Neural cell (in vitro differentiated cells): ENCODE measurements around the gene CHD9NB. TPM values are rescaled to one million over a fixed set of nuclear protein-coding genes. Genes with fewer than 3 reads are reported as not detected.

ENCODE experiments used
- H2AFZ ChIP-seq: fragments of 200-600, 300-800 bp; sonication (generic), shearing (Covaris generic); 2 replicates; pipeline ENCODE4 v1.6.0; 2014; ENCODE audit warnings: low read depth, mild to moderate bottlenecking, antibody characterized with exemption, low read length, moderate library complexity
- H3F3A ChIP-seq: fragments of 200-600 bp; shearing (Covaris generic); 2 replicates; pipeline ENCODE4 v1.6.1; 2016; ENCODE audit warnings: mild to moderate bottlenecking, moderate library complexity, mixed read lengths, antibody characterized with exemption, low read length; ENCODE audit not compliant: insufficient read depth, poor library complexity, severe bottlenecking
- H3K27ac ChIP-seq: fragments of 200-600, 300-800 bp; sonication (generic), shearing (Covaris generic); 2 replicates; pipeline ENCODE4 v1.5.1; 2014; ENCODE audit warnings: mild to moderate bottlenecking, low read length, moderate library complexity
- H3K27me3 ChIP-seq: fragments of 300-800, 200-600 bp; sonication (generic), shearing (Covaris generic); 2 replicates; pipeline ENCODE4 v1.6.0; 2014; ENCODE audit warnings: mild to moderate bottlenecking, low read depth, low read length, moderate library complexity; ENCODE audit not compliant: insufficient read depth
- H3K36me3 ChIP-seq: fragments of 300-800, 200-600 bp; sonication (generic), shearing (Covaris generic); 2 replicates; pipeline ENCODE4 v1.5.1; 2014; ENCODE audit warnings: mild to moderate bottlenecking, antibody characterized with exemption, low read length, moderate library complexity; ENCODE audit not compliant: insufficient read depth
- H3K4me2 ChIP-seq: fragments of 300-800, 200-600 bp; sonication (generic), shearing (Covaris generic); 2 replicates; pipeline ENCODE4 v1.6.0; 2014; ENCODE audit warnings: mild to moderate bottlenecking, low read length
- H3K4me3 ChIP-seq: fragments of 300-800, 200-600 bp; sonication (generic), shearing (Covaris generic); 2 replicates; pipeline ENCODE4 v1.5.1; 2014; ENCODE audit warnings: mild to moderate bottlenecking, low read length, moderate library complexity
- H3K79me2 ChIP-seq: fragments of 200-600 bp; shearing (Covaris generic); replicated peaks from 2 replicates; pipeline ENCODE4 v1.6.0; 2014; ENCODE audit warnings: mild to moderate bottlenecking, low read length, moderate library complexity; ENCODE audit not compliant: insufficient read depth
- H3K9ac ChIP-seq: fragments of 300-800, 200-600 bp; sonication (generic), shearing (Covaris generic); 2 replicates; pipeline ENCODE4 v1.6.1; 2016; ENCODE audit warnings: mild to moderate bottlenecking, low read length, mixed read lengths
- H3K9me2 ChIP-seq: fragments of 200-600 bp; shearing (Covaris generic); 2 replicates; pipeline ENCODE4 v1.6.1; 2016; ENCODE audit warnings: mild to moderate bottlenecking, low read length, mixed read lengths; ENCODE audit not compliant: insufficient read depth
- H3K9me3 ChIP-seq: fragments of 200-600, 300-800 bp; sonication (generic), shearing (Covaris generic); 2 replicates; pipeline ENCODE4 v1.6.1; 2016; ENCODE audit warnings: mild to moderate bottlenecking, mixed run types, low read length, moderate library complexity, mixed read lengths
- H4K20me1 ChIP-seq: fragments of 200-600 bp; shearing (Covaris generic); 2 replicates; pipeline ENCODE4 v1.6.1; 2016; ENCODE audit warnings: mild to moderate bottlenecking, mixed run types; ENCODE audit not compliant: insufficient read depth
- CTCF ChIP-seq: fragments of 450-650 bp; IDR thresholded peaks from 2 replicates; pipeline ENCODE4 v1.5.1; 2014; ENCODE audit warnings: antibody characterized with exemption, mild to moderate bottlenecking, moderate library complexity; ENCODE audit not compliant: poor library complexity, severe bottlenecking
- EP300 ChIP-seq: fragments of 450-650 bp; conservative IDR thresholded peaks from 2 replicates; pipeline ENCODE4 v1.6.1; 2014; ENCODE audit warnings: antibody characterized with exemption, mild to moderate bottlenecking, moderate library complexity; ENCODE audit not compliant: poor library complexity, severe bottlenecking
- EZH2 ChIP-seq: fragments of 200-600, 300-800 bp; shearing (Covaris generic), sonication (generic); IDR thresholded peaks from 2 replicates; pipeline ENCODE4 v1.6.1; 2014; ENCODE audit warnings: antibody characterized with exemption, low read length, borderline replicate concordance, mild to moderate bottlenecking; ENCODE audit not compliant: insufficient read depth, poor library complexity, severe bottlenecking
- MXI1 ChIP-seq: fragments of 450-650 bp; conservative IDR thresholded peaks from 2 replicates; pipeline ENCODE4 v1.6.1; 2014; ENCODE audit warnings: antibody characterized with exemption, mild to moderate bottlenecking; ENCODE audit not compliant: poor library complexity, severe bottlenecking
- POLR2AphosphoS5 ChIP-seq: IDR thresholded peaks from 2 replicates; pipeline ENCODE4 v1.6.1; 2012
- RAD21 ChIP-seq: fragments of 450-650 bp; conservative IDR thresholded peaks from 2 replicates; pipeline ENCODE4 v1.6.1; 2014; ENCODE audit warnings: antibody characterized with exemption, mild to moderate bottlenecking, moderate library complexity
- SMC3 ChIP-seq: fragments of 450-650 bp; conservative IDR thresholded peaks from 2 replicates; pipeline ENCODE4 v1.6.1; 2014; ENCODE audit warnings: antibody characterized with exemption, mild to moderate bottlenecking, moderate library complexity; ENCODE audit not compliant: poor library complexity
- TAF1 ChIP-seq: IDR thresholded peaks from 2 replicates; pipeline ENCODE4 v1.6.1; 2012; ENCODE audit warnings: low read depth
- polyA plus RNA-seq: library from polyadenylated mRNA; depleted of rRNA; stranded (reverse); fragments of >200 nt; gene quantifications from 2 replicates; pipeline ENCODE4 v1.2.3, GENCODE V29; 2014
- TF ChIP-seq, protein P1 (sequence below): IDR thresholded peaks from 2 replicates; pipeline ENCODE4 v1.6.1; 2012; ENCODE audit warnings: borderline replicate concordance

CHD9NB gene
- polyA plus RNA-seq, 1 donor from 2014 or later = 0.17 TPM

DNA sequence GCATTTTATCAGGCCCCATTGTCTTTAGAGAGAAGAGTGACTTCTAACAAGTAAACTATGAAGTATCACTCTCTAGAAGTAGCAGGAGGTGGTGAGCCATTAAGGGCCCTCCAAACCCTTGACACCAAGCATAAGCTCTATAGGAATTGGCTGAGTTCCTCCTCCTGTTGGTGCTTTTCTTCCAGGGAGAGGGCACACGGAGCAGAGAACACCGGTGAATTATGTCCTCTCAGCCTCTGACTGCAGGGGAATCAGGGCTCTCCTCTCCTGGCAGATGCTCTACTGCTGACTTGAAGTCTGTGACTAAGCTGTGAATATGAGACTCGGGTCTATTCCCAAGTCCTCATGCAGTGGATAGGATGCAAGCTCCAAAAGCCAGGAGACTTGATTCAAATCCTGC, 34.4 kb upstream of the CHD9NB start:
- no peak overlapping the region for H3K4me3 ChIP-seq
- H3K9me2 ChIP-seq = no peaks in the 10 kb centered on the region
- no peaks in the 10 kb centered on the region for H3K9me3 ChIP-seq
- no peaks in the 10 kb centered on the region for H3K27me3 ChIP-seq
- no peak overlapping the region for H3K9ac ChIP-seq
- H3F3A ChIP-seq = no peaks in the 10 kb centered on the region
- H4K20me1 ChIP-seq = no peaks in the 10 kb centered on the region
- no peak overlapping the region for H2AFZ ChIP-seq
- H3K4me2 ChIP-seq = no peak overlapping the region
- no peak overlapping the region for H3K27ac ChIP-seq
- no peaks in the 10 kb centered on the region for H3K36me3 ChIP-seq
- TF ChIP-seq MXI1 (no peak), EZH2 (no peak), CTCF (no peak), RAD21 (no peak), TAF1 (no peak), POLR2AphosphoS5 (no peak), EP300 (no peak), SMC3 (no peak)
- TF ChIP-seq, protein P1, sequence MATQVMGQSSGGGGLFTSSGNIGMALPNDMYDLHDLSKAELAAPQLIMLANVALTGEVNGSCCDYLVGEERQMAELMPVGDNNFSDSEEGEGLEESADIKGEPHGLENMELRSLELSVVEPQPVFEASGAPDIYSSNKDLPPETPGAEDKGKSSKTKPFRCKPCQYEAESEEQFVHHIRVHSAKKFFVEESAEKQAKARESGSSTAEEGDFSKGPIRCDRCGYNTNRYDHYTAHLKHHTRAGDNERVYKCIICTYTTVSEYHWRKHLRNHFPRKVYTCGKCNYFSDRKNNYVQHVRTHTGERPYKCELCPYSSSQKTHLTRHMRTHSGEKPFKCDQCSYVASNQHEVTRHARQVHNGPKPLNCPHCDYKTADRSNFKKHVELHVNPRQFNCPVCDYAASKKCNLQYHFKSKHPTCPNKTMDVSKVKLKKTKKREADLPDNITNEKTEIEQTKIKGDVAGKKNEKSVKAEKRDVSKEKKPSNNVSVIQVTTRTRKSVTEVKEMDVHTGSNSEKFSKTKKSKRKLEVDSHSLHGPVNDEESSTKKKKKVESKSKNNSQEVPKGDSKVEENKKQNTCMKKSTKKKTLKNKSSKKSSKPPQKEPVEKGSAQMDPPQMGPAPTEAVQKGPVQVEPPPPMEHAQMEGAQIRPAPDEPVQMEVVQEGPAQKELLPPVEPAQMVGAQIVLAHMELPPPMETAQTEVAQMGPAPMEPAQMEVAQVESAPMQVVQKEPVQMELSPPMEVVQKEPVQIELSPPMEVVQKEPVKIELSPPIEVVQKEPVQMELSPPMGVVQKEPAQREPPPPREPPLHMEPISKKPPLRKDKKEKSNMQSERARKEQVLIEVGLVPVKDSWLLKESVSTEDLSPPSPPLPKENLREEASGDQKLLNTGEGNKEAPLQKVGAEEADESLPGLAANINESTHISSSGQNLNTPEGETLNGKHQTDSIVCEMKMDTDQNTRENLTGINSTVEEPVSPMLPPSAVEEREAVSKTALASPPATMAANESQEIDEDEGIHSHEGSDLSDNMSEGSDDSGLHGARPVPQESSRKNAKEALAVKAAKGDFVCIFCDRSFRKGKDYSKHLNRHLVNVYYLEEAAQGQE = no peak
- H3K79me2 ChIP-seq = no peaks in the 10 kb centered on the region

- Histone ChIP-seq H4K20me1 (no peaks in the 10 kb centered on the region), H3F3A (no peaks in the 10 kb centered on the region), H2AFZ (no peak overlapping the region), H3K9me2 (no peaks in the 10 kb centered on the region), H3K36me3 (no peaks in the 10 kb centered on the region), H3K27ac (no peak overlapping the region), H3K9me3 (no peaks in the 10 kb centered on the region), H3K79me2 (no peaks in the 10 kb centered on the region), H3K27me3 (no peaks in the 10 kb centered on the region), H3K9ac (no peak overlapping the region), H3K4me3 (no peak overlapping the region), H3K4me2 (no peak overlapping the region)
- no peak for TF ChIP-seq POLR2AphosphoS5
- TF ChIP-seq SMC3 = no peak
- no peak for TF ChIP-seq MXI1
- TF ChIP-seq EP300 = no peak
- TF ChIP-seq RAD21 = no peak
- no peak for TF ChIP-seq CTCF
- TF ChIP-seq, protein P1 = no peak
- no peak for TF ChIP-seq TAF1
- no peak for TF ChIP-seq EZH2
Observed at GRCh38 chr16:53085931-53086421, 33.3 kb upstream of the CHD9NB start.
